Left lung (tissue), 10 donors: Measurements from ENCODE around the gene DNAJA1. TPM values are rescaled to one million over a fixed set of nuclear protein-coding genes. Genes with fewer than 3 reads are reported as not detected.

Experiments used
- ATAC-seq: fragments of 200-7000 bp; cut with Tn5 transposase; one replicate; pipeline ENCODE4 v1.9.1; 2020; ENCODE audit warnings: moderate library complexity
- DNase-seq, 4 donors: peaks; one replicate each; pipeline ENCODE4 v3.0.0-alpha.2; 2013 to 2020
- H3K27ac ChIP-seq, 2 donors: fragments of 200-600 bp; sonication (generic) in 1 of 2; one replicate each; pipeline versions ENCODE4 v1.5.0 to v1.8.0; 2020 to 2021
- H3K27me3 ChIP-seq, 2 donors: fragments of 200-600 bp; sonication (generic) in 1 of 2; one replicate each; pipeline versions ENCODE4 v1.5.0 to v1.8.0; 2020 to 2021
- H3K36me3 ChIP-seq, 2 donors: fragments of 200-600 bp; sonication (generic) in 1 of 2; one replicate each; pipeline versions ENCODE4 v1.5.0 to v1.8.0; 2020 to 2021
- H3K4me1 ChIP-seq, 2 donors: fragments of 200-600 bp; one replicate each; pipeline ENCODE4 v1.8.0; 2021
- H3K4me3 ChIP-seq, 2 donors: fragments of 200-600 bp; sonication (generic) in 1 of 2; one replicate each; pipeline versions ENCODE4 v1.5.0 to v1.8.0; 2020 to 2021; ENCODE audit warnings: mild to moderate bottlenecking in 1 of 2
- H3K9me3 ChIP-seq, 2 donors: fragments of 200-600 bp; sonication (generic) in 1 of 2; one replicate each; pipeline versions ENCODE4 v1.5.0 to v1.8.0; 2020 to 2021
- intact Hi-C, 2 donors: fragments of 100-400 bp; cut with DNase I; formaldehyde crosslinking; loops; one replicate each; pipeline versions ENCODE4 v1.11.2 to v1.14.2; 2022
- polyA plus RNA-seq, 6 donors: library from polyadenylated mRNA; unstranded; fragments of 120-200 nt; gene quantifications; one replicate each; pipeline ENCODE4 v1.2.1, GENCODE V29; 2013; ENCODE audit not compliant: insufficient read length in 6 of 6
- total RNA-seq, 2 donors: library from RNA; stranded (reverse); fragmentation: NEBNext Ultra II Directional; extraction: Animal tissue kit (Norgen Biotek cat#: 25700); gene quantifications; one replicate each; pipeline ENCODE4 v1.2.1, GENCODE V29; 2021
- TF ChIP-seq, protein P1 (sequence below), 2 donors: fragments of 200-600 bp; sonication (generic) in 1 of 2; IDR thresholded peaks; one replicate each; pipeline versions ENCODE4 v1.5.0 to v1.8.0; 2021; ENCODE audit warnings: antibody characterized with exemption in 2 of 2
- donor health status: DM: no; HTN: yes; CAD: no.
- donor health status: DM: no; HTN: no; CAD: no.

Gene DNAJA1
- total and polyA plus RNA-seq, 8 donors, result 132 to 233 (median 189) TPM

DNA sequence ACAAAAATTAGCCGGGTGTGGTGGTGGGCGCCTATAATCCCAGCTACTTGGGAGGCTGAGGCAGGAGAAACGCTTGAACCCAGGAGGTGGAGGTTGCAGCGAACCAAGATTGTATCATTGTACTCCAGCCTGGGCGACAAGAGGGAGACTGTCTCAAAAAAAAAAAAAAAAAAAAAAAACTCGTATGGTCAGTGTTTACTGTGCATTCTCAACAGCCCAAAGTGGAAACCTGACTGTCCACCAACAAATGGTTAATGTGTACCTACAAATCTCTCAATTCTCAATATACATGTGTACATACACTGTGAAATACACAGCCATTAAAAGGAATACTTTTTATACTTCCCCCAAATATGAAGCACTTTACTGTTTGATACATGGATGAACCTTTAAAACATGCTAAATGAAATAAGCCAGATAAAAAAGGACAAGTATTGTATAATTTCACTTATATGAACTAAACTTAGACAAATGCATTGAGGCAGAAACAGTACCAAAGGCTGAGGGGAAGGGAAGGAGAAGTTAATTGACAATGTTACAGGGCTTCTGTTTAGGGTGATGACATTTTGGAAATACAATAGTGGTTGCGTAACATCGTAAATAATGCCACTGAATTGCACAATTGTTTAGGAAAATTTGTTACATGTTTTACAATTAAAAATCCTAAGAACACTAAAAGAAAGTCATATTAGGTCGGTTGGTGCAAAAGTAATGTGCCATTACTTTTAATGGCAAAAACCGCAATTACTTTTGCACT, 16.5 kb downstream of the DNAJA1 start:
- ATAC-seq (no peak), DNase-seq (no peak)
- Histone ChIP-seq H3K9me3 (no peaks in the 10 kb centered on the region), H3K4me1 (peaks cover 8 to 57% of the 10 kb centered on the region in 2 donors), H3K27ac (peak overlapping the region in 1 of 2 donors; percentile 68), H3K4me3 (no peak overlapping the region), H3K36me3 (peaks cover 0 to 53% of the 10 kb centered on the region in 2 donors), H3K27me3 (no peaks in the 10 kb centered on the region)
- intact Hi-C loops, result no loop called here
- TF ChIP-seq, protein P1, sequence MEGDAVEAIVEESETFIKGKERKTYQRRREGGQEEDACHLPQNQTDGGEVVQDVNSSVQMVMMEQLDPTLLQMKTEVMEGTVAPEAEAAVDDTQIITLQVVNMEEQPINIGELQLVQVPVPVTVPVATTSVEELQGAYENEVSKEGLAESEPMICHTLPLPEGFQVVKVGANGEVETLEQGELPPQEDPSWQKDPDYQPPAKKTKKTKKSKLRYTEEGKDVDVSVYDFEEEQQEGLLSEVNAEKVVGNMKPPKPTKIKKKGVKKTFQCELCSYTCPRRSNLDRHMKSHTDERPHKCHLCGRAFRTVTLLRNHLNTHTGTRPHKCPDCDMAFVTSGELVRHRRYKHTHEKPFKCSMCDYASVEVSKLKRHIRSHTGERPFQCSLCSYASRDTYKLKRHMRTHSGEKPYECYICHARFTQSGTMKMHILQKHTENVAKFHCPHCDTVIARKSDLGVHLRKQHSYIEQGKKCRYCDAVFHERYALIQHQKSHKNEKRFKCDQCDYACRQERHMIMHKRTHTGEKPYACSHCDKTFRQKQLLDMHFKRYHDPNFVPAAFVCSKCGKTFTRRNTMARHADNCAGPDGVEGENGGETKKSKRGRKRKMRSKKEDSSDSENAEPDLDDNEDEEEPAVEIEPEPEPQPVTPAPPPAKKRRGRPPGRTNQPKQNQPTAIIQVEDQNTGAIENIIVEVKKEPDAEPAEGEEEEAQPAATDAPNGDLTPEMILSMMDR (IDR thresholded peaks at IDR 0.05), result no peak

DNA sequence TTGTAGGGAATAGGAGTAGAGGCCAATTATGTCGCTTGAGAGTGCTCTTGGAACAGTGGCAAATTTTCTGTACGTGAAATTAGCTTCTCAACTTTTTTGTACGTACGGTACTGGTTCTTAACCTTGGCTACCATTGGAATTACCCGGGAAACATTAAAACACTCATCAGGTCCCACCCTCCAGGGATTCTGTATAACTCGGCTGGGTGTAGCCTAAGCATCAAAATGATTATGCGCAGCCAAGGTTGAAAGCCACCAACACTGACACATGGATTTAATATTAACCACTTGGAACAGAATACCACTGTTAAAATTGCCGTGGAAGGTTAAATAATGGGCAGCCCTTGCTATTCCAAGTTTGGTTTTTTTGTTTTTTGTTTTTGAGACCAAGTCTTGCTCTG, 17.4 kb downstream of the DNAJA1 start:
- ATAC-seq (no peak), DNase-seq (no peak)
- TF ChIP-seq, protein P1 (IDR thresholded peaks at IDR 0.05), result no peak
- Histone ChIP-seq H3K36me3 (peaks cover 0 to 53% of the 10 kb centered on the region in 2 donors), H3K27ac (peak overlapping the region in 1 of 2 donors; percentile 95), H3K9me3 (no peaks in the 10 kb centered on the region), H3K4me3 (no peak overlapping the region), H3K27me3 (no peaks in the 10 kb centered on the region), H3K4me1 (peaks cover 8 to 57% of the 10 kb centered on the region in 2 donors)
- intact Hi-C loops, result no loop called here

DNA sequence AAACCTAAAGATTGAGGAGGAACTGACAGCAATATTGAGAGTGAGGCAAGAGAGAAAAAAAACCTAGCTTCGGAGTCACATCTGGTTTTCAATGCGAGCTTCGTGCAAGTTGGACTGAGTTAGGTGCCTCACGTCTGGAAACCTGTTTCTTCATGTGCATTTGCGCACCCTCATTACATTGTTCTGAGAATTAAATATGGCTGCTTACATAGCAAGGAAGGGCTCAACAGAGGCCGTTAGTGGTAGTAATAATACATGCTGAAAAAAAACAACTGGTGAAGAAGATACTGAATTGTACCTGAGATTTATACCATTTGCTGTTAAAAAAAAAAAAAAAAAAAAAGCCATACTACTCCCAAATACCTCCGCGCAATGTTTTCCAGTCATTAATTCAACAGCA, 18.6 kb downstream of the DNAJA1 start:
- ATAC-seq (no peak), DNase-seq (no peak)
- no peaks in the 10 kb centered on the region for H3K9me3 ChIP-seq
- H3K36me3 ChIP-seq, result peaks cover 0 to 51% of the 10 kb centered on the region in 2 donors
- intact Hi-C loops, result no loop called here
- peaks cover 8 to 54% of the 10 kb centered on the region in 2 donors for H3K4me1 ChIP-seq
- TF ChIP-seq, protein P1 (IDR thresholded peaks at IDR 0.05), result no peak
- peak overlapping the region; percentile 59 to 66 for H3K4me3 ChIP-seq
- no peaks in the 10 kb centered on the region for H3K27me3 ChIP-seq
- peak overlapping the region; percentile 93 to 95 for H3K27ac ChIP-seq

DNA sequence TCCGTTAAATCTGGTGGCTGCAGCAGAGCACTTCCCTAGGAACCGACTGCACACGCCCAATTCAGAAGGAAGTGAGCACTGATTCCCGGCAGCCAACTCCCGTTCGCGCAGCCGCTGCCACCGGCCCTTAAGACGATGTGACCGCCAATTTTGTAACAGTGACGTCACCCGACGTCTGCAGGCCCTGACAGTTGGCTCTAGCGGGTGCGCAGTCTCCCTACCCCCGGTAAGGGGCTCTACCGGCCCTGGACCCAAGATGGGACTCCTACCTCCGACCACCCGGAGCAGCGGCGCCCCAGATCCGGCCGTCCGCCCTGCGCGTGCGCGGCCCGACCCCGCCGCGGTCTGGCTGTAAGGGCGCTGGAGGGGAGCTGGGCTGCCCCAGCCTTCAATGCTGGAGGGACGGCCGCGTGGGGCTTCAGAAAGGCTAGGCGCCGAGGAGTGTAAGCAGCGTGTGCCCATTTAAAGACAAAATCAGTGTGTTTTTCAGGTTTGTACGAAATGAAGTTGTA, 19.1 kb downstream of the DNAJA1 start:
- intact Hi-C loops, result no loop called here
- Histone ChIP-seq H3K9me3 (no peaks in the 10 kb centered on the region), H3K4me3 (peak overlapping the region; percentile 59 to 66), H3K36me3 (peaks cover 0 to 51% of the 10 kb centered on the region in 2 donors), H3K27me3 (no peaks in the 10 kb centered on the region), H3K4me1 (peaks cover 8 to 53% of the 10 kb centered on the region in 2 donors), H3K27ac (peak overlapping the region; percentile 93 to 95)
- peak; percentile 83 to 93 (median 92) for DNase-seq
- peak; percentile 94 for ATAC-seq
- TF ChIP-seq, protein P1 (IDR thresholded peaks at IDR 0.05), result no peak

DNA sequence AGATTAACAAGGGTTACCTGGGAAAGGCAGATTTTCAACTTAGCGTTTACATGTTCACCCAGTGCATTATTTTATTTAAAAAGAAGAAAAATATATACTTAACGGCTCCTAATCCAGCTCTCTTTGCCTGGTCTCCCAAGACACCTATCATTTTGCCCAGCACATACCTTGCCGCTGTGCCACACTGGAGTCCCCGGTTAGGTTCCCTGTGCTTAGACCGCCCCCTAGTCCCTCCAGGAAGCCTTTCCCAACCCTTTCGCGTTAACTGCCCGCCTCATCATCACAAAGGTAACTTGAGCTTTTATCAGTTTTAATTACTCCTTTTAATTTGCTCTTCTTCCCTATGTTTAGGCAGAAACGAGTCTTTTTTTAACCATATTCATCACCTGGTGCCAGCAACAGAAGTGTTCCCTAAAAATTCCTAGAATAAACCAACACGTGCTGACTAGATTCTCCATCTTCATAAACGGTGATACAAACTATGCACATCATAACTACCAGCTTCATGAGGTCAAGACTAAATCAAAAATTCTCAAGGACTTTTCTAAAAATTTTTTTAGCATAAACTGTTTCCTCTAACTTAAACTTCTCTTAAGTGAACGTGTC, 19.7 kb downstream of the DNAJA1 start:
- H3K27ac ChIP-seq, result peak overlapping the region; percentile 93 to 95
- H3K4me1 ChIP-seq, result peaks cover 8 to 51% of the 10 kb centered on the region in 2 donors

More for the DNA sequence above, 19.7 kb downstream of the DNAJA1 start:
- H3K9me3 ChIP-seq, result no peaks in the 10 kb centered on the region
- peak; percentile 82 for ATAC-seq
- intact Hi-C loops, result no loop called here
- H3K36me3 ChIP-seq, result peaks cover 0 to 51% of the 10 kb centered on the region in 2 donors
- TF ChIP-seq, protein P1 (IDR thresholded peaks at IDR 0.05), result no peak
- DNase-seq, result peak in 2 of 4 donors; percentile 32 to 50
- H3K27me3 ChIP-seq, result no peaks in the 10 kb centered on the region
- peak overlapping the region; percentile 59 to 66 for H3K4me3 ChIP-seq
